Chondrocyte (in vitro differentiated cells): ENCODE results near the gene TTLL5. TPM values are rescaled to one million over a fixed set of nuclear protein-coding genes. Genes with fewer than 3 reads are reported as not detected.
A peak's percentile ranks its signal among the peaks of the same experiment; 100 is the strongest.

Experiments
- DNase-seq: peaks from one replicate; pipeline ENCODE4 v3.0.0; 2021; ENCODE audit warnings: mixed read lengths, low spot score
- H3K27ac Mint-ChIP-seq: one replicate; pipeline ENCODE4 v1.8.0; 2021; ENCODE audit warnings: mild to moderate bottlenecking, moderate library complexity, mixed read lengths; ENCODE audit not compliant: unreplicated experiment
- H3K27me3 Mint-ChIP-seq: 2 replicates; pipeline ENCODE4 v1.8.0; 2021; ENCODE audit warnings: low read depth, mixed read lengths
- H3K36me3 Mint-ChIP-seq: 2 replicates; pipeline ENCODE4 v1.8.0; 2021; ENCODE audit warnings: low read depth, mixed read lengths
- H3K4me1 Mint-ChIP-seq: 2 replicates; pipeline ENCODE4 v1.8.0; 2021; ENCODE audit warnings: low read depth, mild to moderate bottlenecking, mixed read lengths
- H3K4me3 Mint-ChIP-seq: one replicate; pipeline ENCODE4 v1.8.0; 2021; ENCODE audit warnings: mild to moderate bottlenecking, moderate library complexity, mixed read lengths; ENCODE audit not compliant: unreplicated experiment
- H3K9me3 Mint-ChIP-seq: 2 replicates; pipeline ENCODE4 v1.8.0; 2021; ENCODE audit warnings: low read depth, mixed read lengths
- CTCF ChIP-seq: fragments of 200-600 bp; sonication (generic); IDR thresholded peaks from 2 replicates; pipeline ENCODE4 v1.5.0; 2021; ENCODE audit warnings: antibody characterized with exemption, mild to moderate bottlenecking, moderate library complexity
- total RNA-seq: library from RNA; stranded (reverse); gene quantifications from 3 replicates; pipeline ENCODE4 v1.2.1, GENCODE V29; 2021

The TTLL5 gene
- total RNA-seq, 1 donor from 2014 or later: 22.1 TPM

- H3K9me3 Mint-ChIP-seq: no peaks in the 10 kb centered on the region
- H3K4me3 Mint-ChIP-seq: no peak overlapping the region
- peaks cover 19% of the 10 kb centered on the region for H3K36me3 Mint-ChIP-seq
- no peak for TF ChIP-seq CTCF
- DNase-seq: no peak
- H3K27me3 Mint-ChIP-seq: no peaks in the 10 kb centered on the region
- peaks cover 45% of the 10 kb centered on the region for H3K4me1 Mint-ChIP-seq
- peak overlapping the region; percentile 92 for H3K27ac Mint-ChIP-seq
Measured at GRCh38 chr14:75649337-75649736, 11.7 kb upstream of the TTLL5 start.

- DNase-seq: no peak
- H3K27ac Mint-ChIP-seq: peak overlapping the region; percentile 32
Measured at GRCh38 chr14:75649773-75650172, 11.3 kb upstream of the TTLL5 start.

DNA sequence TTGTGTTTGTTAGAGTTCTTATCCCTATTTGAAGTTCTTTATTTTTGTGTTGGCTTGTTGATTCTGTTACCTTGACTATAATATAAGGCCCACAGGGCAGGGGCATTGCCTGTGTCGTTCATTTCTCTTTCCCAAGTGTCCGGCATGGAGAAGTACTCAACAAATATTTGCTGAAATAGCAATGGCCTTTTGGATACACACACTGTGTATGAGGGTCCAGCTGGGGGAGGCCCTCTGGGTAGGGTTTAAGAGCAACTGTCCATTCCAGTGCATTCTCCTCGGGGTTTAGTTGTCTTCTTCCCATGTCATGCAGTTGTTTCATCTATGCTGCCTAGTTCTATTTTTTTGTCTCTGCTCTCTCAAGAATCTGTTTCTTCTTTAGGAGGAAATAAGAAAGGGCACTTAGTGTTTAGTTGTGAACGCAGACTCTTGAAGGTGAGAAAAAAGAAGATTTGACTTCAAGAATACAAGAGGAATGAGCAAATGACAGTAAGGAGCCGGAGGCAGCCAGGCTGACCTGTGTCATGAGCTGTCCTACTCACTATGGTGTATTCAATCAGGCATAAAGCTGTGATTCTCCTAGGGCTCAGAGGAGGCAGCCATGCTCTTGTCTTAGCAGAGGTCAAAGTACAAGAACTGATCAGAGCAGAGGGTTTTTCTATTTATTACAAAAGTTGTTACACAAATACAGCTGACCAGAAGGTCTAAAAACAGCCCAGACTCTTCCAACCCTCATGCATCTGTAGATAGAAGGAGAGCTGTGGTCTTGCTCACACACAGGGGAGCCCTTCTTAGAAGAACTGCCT is 10.6 kb upstream of the TTLL5 start:
- peaks cover 45% of the 10 kb centered on the region for H3K4me1 Mint-ChIP-seq
- no peak overlapping the region for H3K4me3 Mint-ChIP-seq
- TF ChIP-seq CTCF: no peak
- peaks cover 19% of the 10 kb centered on the region for H3K36me3 Mint-ChIP-seq
- peak overlapping the region; percentile 38 for H3K27ac Mint-ChIP-seq
- no peaks in the 10 kb centered on the region for H3K27me3 Mint-ChIP-seq
- H3K9me3 Mint-ChIP-seq: no peaks in the 10 kb centered on the region
- no peak for DNase-seq

More at GRCh38 chr14:75649773-75650172, 11.3 kb upstream of the TTLL5 start:
- H3K9me3 Mint-ChIP-seq: no peaks in the 10 kb centered on the region
- no peak overlapping the region for H3K4me3 Mint-ChIP-seq
- H3K36me3 Mint-ChIP-seq: peaks cover 19% of the 10 kb centered on the region
- no peak for TF ChIP-seq CTCF
- H3K27me3 Mint-ChIP-seq: no peaks in the 10 kb centered on the region
- peaks cover 45% of the 10 kb centered on the region for H3K4me1 Mint-ChIP-seq

- Mint-ChIP-seq H3K27me3 (no peaks in the 10 kb centered on the region), H3K36me3 (peaks cover 19% of the 10 kb centered on the region), H3K4me3 (no peak overlapping the region)
Measured at GRCh38 chr14:75653563-75653962, 7.5 kb upstream of the TTLL5 start.

More at GRCh38 chr14:75653563-75653962, 7.5 kb upstream of the TTLL5 start:
- Mint-ChIP-seq H3K27ac (no peak overlapping the region), H3K4me1 (peaks cover 16% of the 10 kb centered on the region), H3K9me3 (no peaks in the 10 kb centered on the region)
- TF ChIP-seq CTCF: no peak
- no peak for DNase-seq
